GM12891 (cell line): ENCODE data around the gene WFDC10A.

Experiments
- PAX5 ChIP-seq: IDR thresholded peaks from 2 replicates; pipeline ENCODE4 v1.6.1; 2011; ENCODE audit warnings: low read length, moderate library complexity, mild to moderate bottlenecking; ENCODE audit not compliant: insufficient read depth, severe bottlenecking
- POLR2A ChIP-seq: IDR thresholded peaks from 2 replicates; pipeline ENCODE4 v1.6.1; 2011; ENCODE audit warnings: low read depth, low read length, control low read depth
- POLR2AphosphoS5 ChIP-seq: IDR thresholded peaks from 2 replicates; pipeline ENCODE4 v1.6.1; 2011; ENCODE audit warnings: low read depth, low read length, control low read depth

DNA sequence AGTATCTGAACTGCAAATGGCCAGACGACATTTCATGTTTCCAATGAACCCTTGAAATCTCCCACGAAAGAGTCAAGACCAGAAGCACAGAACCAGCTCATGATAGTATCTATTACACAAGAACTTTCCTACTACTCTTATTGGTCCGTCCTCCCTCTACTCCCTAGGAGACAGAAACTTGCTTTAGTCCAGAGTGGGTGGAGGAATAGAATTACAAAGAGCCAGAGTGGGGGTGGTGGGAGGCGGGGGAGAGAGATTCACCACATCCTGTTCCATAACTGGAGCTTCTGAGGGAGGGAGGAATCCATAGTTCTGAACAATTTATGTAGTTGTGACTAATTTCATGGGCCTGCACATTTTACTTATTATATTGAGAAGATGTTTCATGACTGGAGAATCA lies 18.5 kb upstream of the WFDC10A start:
- TF ChIP-seq POLR2A, result no peak
- no peak for TF ChIP-seq POLR2AphosphoS5
- no peak for TF ChIP-seq PAX5
